Mucosa of descending colon (tissue), 3 donors: ENCODE results near the gene NLRP9. TPM values are rescaled to one million over a fixed set of nuclear protein-coding genes. Genes with fewer than 3 reads are reported as not detected.
A peak's percentile ranks its signal among the peaks of the same experiment; 100 is the strongest.

ENCODE experiments used
- ATAC-seq: fragments of 200-7000 bp; cut with Tn5 transposase; one replicate; pipeline ENCODE4 v1.9.1; 2020; ENCODE audit warnings: mild to moderate bottlenecking, moderate library complexity
- DNase-seq, 3 donors: peaks; one replicate each; pipeline ENCODE4 v3.0.0-alpha.2; 2020
- H3K36me3 ChIP-seq: fragments of 200-600 bp; one replicate; pipeline ENCODE4 v1.8.0; 2021; ENCODE audit warnings: low read depth, mild to moderate bottlenecking
- H3K4me1 ChIP-seq: fragments of 200-600 bp; one replicate; pipeline ENCODE4 v1.8.0; 2021; ENCODE audit warnings: low read depth, mild to moderate bottlenecking
- H3K4me3 ChIP-seq: fragments of 200-600 bp; one replicate; pipeline ENCODE4 v1.8.0; 2021; ENCODE audit warnings: mild to moderate bottlenecking
- H3K9me3 ChIP-seq: fragments of 200-600 bp; one replicate; pipeline ENCODE4 v1.8.0; 2021; ENCODE audit warnings: mild to moderate bottlenecking
- CTCF ChIP-seq: fragments of 200-600 bp; IDR thresholded peaks from one replicate; pipeline ENCODE4 v1.8.0; 2022; ENCODE audit warnings: antibody characterized with exemption, mild to moderate bottlenecking
- intact Hi-C, 2 donors: fragments of 100-400 bp; cut with DNase I in 1 of 2; cut with micrococcal nuclease in 1 of 2; formaldehyde crosslinking; loops; one replicate each; pipeline versions ENCODE4 v1.11.0 to v1.11.1; 2022; cut with DNase I, micrococcal nuclease
- total RNA-seq, 3 donors: library from RNA; stranded (reverse); fragmentation: NEBNext Ultra II Directional in 2 of 3; extraction: Animal tissue kit (Norgen Biotek cat#: 25700) in 2 of 3; gene quantifications; one replicate each; pipeline versions ENCODE4 v1.2.1 to v1.2.4, GENCODE V29; 2021 to 2023
- donor health status: DM: no; HTN: no; CAD: no; lungs with moderate emphysema.
- donor health status: DM: no; HTN: no; CAD: no.
- donor health status: DM: no; HTN: yes; CAD: no.

The NLRP9 gene
- total RNA-seq, 3 donors from 2014 or later: not detected

GRCh38 chr19:55670280-55671053 is 67.7 kb downstream of the NLRP9 start:
- intact Hi-C loops: no loop called here
- Histone ChIP-seq H3K9me3 (no peaks in the 10 kb centered on the region), H3K4me3 (no peak overlapping the region), H3K4me1 (peaks cover 3% of the 10 kb centered on the region), H3K36me3 (peaks cover 10% of the 10 kb centered on the region)
- no peak for TF ChIP-seq CTCF
- peak in 1 of 3 donors; percentile 82 for DNase-seq
- ATAC-seq: no peak

GRCh38 chr19:55669418-55670279 is 68.6 kb downstream of the NLRP9 start:
- no peak overlapping the region for H3K4me3 ChIP-seq
- H3K9me3 ChIP-seq: no peaks in the 10 kb centered on the region
- ATAC-seq (no peak), DNase-seq (peak in 1 of 3 donors; percentile 55)
- peaks cover 10% of the 10 kb centered on the region for H3K36me3 ChIP-seq
- TF ChIP-seq CTCF: no peak
- H3K4me1 ChIP-seq: peaks cover 3% of the 10 kb centered on the region
- intact Hi-C loops: no loop called here

GRCh38 chr19:55668603-55669348 is 69.4 kb downstream of the NLRP9 start:
- Histone ChIP-seq H3K9me3 (no peaks in the 10 kb centered on the region), H3K36me3 (peaks cover 13% of the 10 kb centered on the region), H3K4me3 (no peak overlapping the region), H3K4me1 (no peaks in the 10 kb centered on the region)
- intact Hi-C loops: no loop called here
- TF ChIP-seq CTCF: no peak
- DNase-seq (no peak), ATAC-seq (no peak)

- Histone ChIP-seq H3K9me3 (no peaks in the 10 kb centered on the region), H3K4me1 (no peaks in the 10 kb centered on the region), H3K36me3 (peaks cover 21% of the 10 kb centered on the region), H3K4me3 (no peak overlapping the region)
- intact Hi-C loops: no loop called here
- ATAC-seq: peak; percentile 83
- peak in 1 of 3 donors; percentile 56 for DNase-seq
- TF ChIP-seq CTCF: no peak
Measured at GRCh38 chr19:55667958-55668357, 70.2 kb downstream of the NLRP9 start.

- no peaks in the 10 kb centered on the region for H3K9me3 ChIP-seq
- intact Hi-C loops: no loop called here
- no peak for TF ChIP-seq CTCF
- DNase-seq (no peak), ATAC-seq (no peak)
- H3K4me3 ChIP-seq: no peak overlapping the region
- peaks cover 26% of the 10 kb centered on the region for H3K36me3 ChIP-seq
- H3K4me1 ChIP-seq: no peaks in the 10 kb centered on the region
Measured at GRCh38 chr19:55667511-55667910, 70.7 kb downstream of the NLRP9 start.
